B cell (primary cell): ENCODE data around the gene FBXL20. TPM values are rescaled to one million over a fixed set of nuclear protein-coding genes. Genes with fewer than 3 reads are reported as not detected.
A peak's percentile ranks its signal among the peaks of the same experiment; 100 is the strongest.

ENCODE experiments used
- ATAC-seq: fragments of 200-7000 bp; cut with Tn5 transposase; one replicate; pipeline ENCODE4 v1.10.0; 2021; ENCODE audit warnings: low read depth, mild to moderate bottlenecking, moderate number of reproducible peaks, moderate library complexity
- CTCF ChIA-PET: fragments of 350-600 bp; sonication (Branson Sonifier 250); formaldehyde crosslinking; loops from one replicate; lab custom pipeline; 2021; ENCODE audit warnings: antibody characterized with exemption, inconsistent platforms; lab: Charles Lee
- POLR2A ChIA-PET: fragments of 350-600 bp; sonication (Branson Sonifier 250); formaldehyde crosslinking; loops from one replicate; lab custom pipeline; 2021; ENCODE audit warnings: antibody characterized with exemption; lab: Charles Lee
- DNase-seq: peaks from one replicate; pipeline ENCODE4 v3.0.0; 2013
- H2AFZ ChIP-seq: 2 replicates; pipeline ENCODE4 v1.6.1; 2012; ENCODE audit warnings: mild to moderate bottlenecking, low read depth, low read length; ENCODE audit not compliant: insufficient read depth, poor library complexity, severe bottlenecking
- H3K27ac ChIP-seq, 2 donors: 1 replicate in 1 of 2; 2 replicates in 1 of 2; pipeline ENCODE4 v1.5.1; 2012 to 2013; ENCODE audit warnings: low read length in 2 of 2, mild to moderate bottlenecking in 2 of 2, moderate library complexity in 1 of 2
- H3K27me3 ChIP-seq, 4 experiments: fragments of 200-600 bp in 1 of 4; sonication (generic) in 1 of 4; replicated peaks in 1 of 4; 1 replicate in 2 of 4; 2 replicates in 2 of 4; pipeline versions ENCODE4 v1.6.1 to v1.7.0; 2013 to 2016; ENCODE audit warnings: low read length in 3 of 4, mild to moderate bottlenecking in 2 of 4, mixed read lengths in 1 of 4, moderate library complexity in 1 of 4; ENCODE audit not compliant: insufficient read depth in 4 of 4, control insufficient read depth in 3 of 4; ENCODE audit errors: control extremely low read depth in 1 of 4
- H3K36me3 ChIP-seq, 2 experiments: replicated peaks in 1 of 2; 1 replicate in 1 of 2; 2 replicates in 1 of 2; pipeline versions ENCODE4 v1.6.1 to v1.7.1; 2013; ENCODE audit warnings: low read length in 1 of 2; ENCODE audit not compliant: insufficient read depth in 2 of 2, control insufficient read depth in 1 of 2; ENCODE audit errors: control extremely low read depth in 1 of 2, extremely low read depth in 1 of 2
- H3K4me1 ChIP-seq, 2 donors: fragments of 200-600 bp in 1 of 2; sonication (generic) in 1 of 2; 1 replicate in 1 of 2; 2 replicates in 1 of 2; pipeline versions ENCODE4 v1.5.1 to v1.6.1; 2013 to 2017; ENCODE audit warnings: low read length in 2 of 2; ENCODE audit not compliant: control insufficient read depth in 2 of 2, insufficient read depth in 2 of 2
- H3K4me2 ChIP-seq: replicated peaks from 2 replicates; pipeline ENCODE3; 2012; ENCODE audit warnings: mild to moderate bottlenecking, low read depth, low read length; ENCODE audit not compliant: poor library complexity, severe bottlenecking
- H3K4me3 ChIP-seq, 5 experiments: fragments of 200-600 bp in 1 of 5; sonication (generic) in 1 of 5; 1 replicate in 3 of 5; 2 replicates in 2 of 5; pipeline versions ENCODE4 v1.5.1 to v1.7.0; 2011 to 2016; ENCODE audit warnings: low read length in 4 of 5, mild to moderate bottlenecking in 4 of 5, low read depth in 2 of 5, control low read depth in 1 of 5, moderate library complexity in 1 of 5; ENCODE audit not compliant: insufficient read depth in 1 of 5; ENCODE audit errors: control extremely low read depth in 1 of 5, extremely low read depth in 1 of 5
- H3K79me2 ChIP-seq: fragments of 200-600 bp; sonication (generic); one replicate; pipeline ENCODE4 v1.6.0; 2016; ENCODE audit warnings: low read length; ENCODE audit not compliant: control insufficient read depth, insufficient read depth
- H3K9ac ChIP-seq: fragments of 200-600 bp; sonication (generic); 2 replicates; pipeline ENCODE4 v1.6.1; 2017; ENCODE audit warnings: mild to moderate bottlenecking, low read length, moderate library complexity
- H3K9me3 ChIP-seq, 3 donors: one replicate each; pipeline versions ENCODE4 v1.6.1 to v1.7.1; 2013; ENCODE audit warnings: low read length in 2 of 3; ENCODE audit not compliant: control insufficient read depth in 2 of 3, insufficient read depth in 1 of 3; ENCODE audit errors: control extremely low read depth in 1 of 3
- H4K20me1 ChIP-seq: 2 replicates; pipeline ENCODE4 v1.6.0; 2012; ENCODE audit warnings: mild to moderate bottlenecking, low read length; ENCODE audit not compliant: insufficient read depth, control insufficient read depth, poor library complexity, severe bottlenecking
- H3K27ac Mint-ChIP-seq: one replicate; pipeline ENCODE4 v1.8.0; 2021; ENCODE audit warnings: mixed read lengths
- H3K27me3 Mint-ChIP-seq: one replicate; pipeline ENCODE4 v1.8.0; 2021; ENCODE audit warnings: mixed read lengths
- H3K4me1 Mint-ChIP-seq: one replicate; pipeline ENCODE4 v1.8.0; 2021; ENCODE audit warnings: mixed read lengths
- H3K4me3 Mint-ChIP-seq: one replicate; pipeline ENCODE4 v1.8.0; 2021; ENCODE audit warnings: mixed read lengths
- H3K9me3 Mint-ChIP-seq: one replicate; pipeline ENCODE4 v1.8.0; 2022; ENCODE audit warnings: mixed read lengths; ENCODE audit not compliant: insufficient read depth
- EZH2 ChIP-seq: IDR thresholded peaks from 2 replicates; pipeline ENCODE4 v1.6.1; 2012; ENCODE audit warnings: borderline replicate concordance, low read depth, mild to moderate bottlenecking, moderate library complexity, low read length; ENCODE audit not compliant: insufficient read depth, poor library complexity, severe bottlenecking
- WGBS: methylation state at CpG from one replicate; pipeline ENCODE4 v1.1.5; 2013; ENCODE audit warnings: missing lambda C conversion rate; ENCODE audit not compliant: insufficient coverage; 5-methylcytosine and 5-hydroxymethylcytosine counted together
- intact Hi-C: fragments of 100-400 bp; cut with micrococcal nuclease; formaldehyde crosslinking; loops from one replicate; pipeline ENCODE4 v1.10.0; 2022
- polyA plus RNA-seq: library from polyadenylated mRNA; depleted of rRNA; stranded (reverse); fragments of >200 nt; gene quantifications from 2 replicates; pipeline ENCODE4 v1.2.3, GENCODE V29; 2012
- total RNA-seq, 2 donors: library from RNA; stranded (reverse); fragments of 120-200 nt in 1 of 2; gene quantifications; 1 replicate in 1 of 2; 2 replicates in 1 of 2; pipeline versions ENCODE4 v1.2.3 to v1.2.4, GENCODE V29; 2013 to 2022
- TF ChIP-seq, protein P1 (sequence below): fragments of 200-600 bp; IDR thresholded peaks from one replicate; pipeline ENCODE4 v1.8.0; 2022; ENCODE audit warnings: antibody characterized with exemption, mild to moderate bottlenecking

FBXL20 gene
- total and polyA plus RNA-seq, 2 donors (not counting 1 experiment from before 2014, with no cell fraction given) = 6.1 to 36.2 TPM

DNA sequence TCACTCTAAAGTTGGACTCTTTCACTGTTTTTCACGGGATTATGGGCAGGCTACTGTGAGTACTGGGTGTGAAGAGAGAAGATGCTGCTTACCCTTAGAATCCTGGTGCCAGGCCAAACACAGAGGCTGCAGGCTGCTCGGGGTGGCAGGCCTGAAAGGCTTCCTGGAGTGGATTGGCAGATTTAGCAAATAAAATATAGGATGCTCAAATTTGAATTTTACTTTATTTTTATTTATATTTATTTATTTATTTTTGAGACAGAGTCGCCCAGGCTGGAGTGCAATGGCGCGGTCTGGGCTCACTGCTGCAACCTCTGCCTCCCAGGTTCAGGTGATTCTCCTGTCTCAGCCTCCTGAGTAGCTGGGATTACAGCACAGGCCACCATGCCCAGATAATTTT, 160.8 kb downstream of the FBXL20 start:
- H3K4me1 Mint-ChIP-seq = peaks cover 34% of the 10 kb centered on the region
- Histone ChIP-seq H2AFZ (no peak overlapping the region), H4K20me1 (no peaks in the 10 kb centered on the region), H3K79me2 (no peaks in the 10 kb centered on the region), H3K4me3 (no peak overlapping the region), H3K9me3 (no peaks in the 10 kb centered on the region), H3K27ac (no peak overlapping the region), H3K9ac (no peak overlapping the region), H3K27me3 (peaks cover 0 to 4% (median 0%) of the 10 kb centered on the region in 4 experiments), H3K36me3 (no peaks in the 10 kb centered on the region), H3K4me2 (no peak overlapping the region), H3K4me1 (peaks cover 25 to 37% of the 10 kb centered on the region in 2 donors)
- 100% methylated on average over 3 of the region's 5 CpGs for whole genome bisulfite sequencing
- H3K4me3 Mint-ChIP-seq = no peak overlapping the region
- peaks cover 6% of the 10 kb centered on the region for H3K27me3 Mint-ChIP-seq
- DNase-seq = no peak
- POLR2A ChIA-PET = no interaction called here
- H3K9me3 Mint-ChIP-seq = no peaks in the 10 kb centered on the region
- no peak overlapping the region for H3K27ac Mint-ChIP-seq
- ATAC-seq = no peak
- intact Hi-C loops = no loop called here
- TF ChIP-seq, protein P1, sequence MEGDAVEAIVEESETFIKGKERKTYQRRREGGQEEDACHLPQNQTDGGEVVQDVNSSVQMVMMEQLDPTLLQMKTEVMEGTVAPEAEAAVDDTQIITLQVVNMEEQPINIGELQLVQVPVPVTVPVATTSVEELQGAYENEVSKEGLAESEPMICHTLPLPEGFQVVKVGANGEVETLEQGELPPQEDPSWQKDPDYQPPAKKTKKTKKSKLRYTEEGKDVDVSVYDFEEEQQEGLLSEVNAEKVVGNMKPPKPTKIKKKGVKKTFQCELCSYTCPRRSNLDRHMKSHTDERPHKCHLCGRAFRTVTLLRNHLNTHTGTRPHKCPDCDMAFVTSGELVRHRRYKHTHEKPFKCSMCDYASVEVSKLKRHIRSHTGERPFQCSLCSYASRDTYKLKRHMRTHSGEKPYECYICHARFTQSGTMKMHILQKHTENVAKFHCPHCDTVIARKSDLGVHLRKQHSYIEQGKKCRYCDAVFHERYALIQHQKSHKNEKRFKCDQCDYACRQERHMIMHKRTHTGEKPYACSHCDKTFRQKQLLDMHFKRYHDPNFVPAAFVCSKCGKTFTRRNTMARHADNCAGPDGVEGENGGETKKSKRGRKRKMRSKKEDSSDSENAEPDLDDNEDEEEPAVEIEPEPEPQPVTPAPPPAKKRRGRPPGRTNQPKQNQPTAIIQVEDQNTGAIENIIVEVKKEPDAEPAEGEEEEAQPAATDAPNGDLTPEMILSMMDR = no peak
- TF ChIP-seq EZH2 = no peak
- CTCF ChIA-PET = interaction anchor here (0.7 to 21.4 kb wide), 5 partner anchors 13 to 585 kb away, joined by 3 to 707 read pairs (median 5); partner anchors contain the start of gene RPL19

DNA sequence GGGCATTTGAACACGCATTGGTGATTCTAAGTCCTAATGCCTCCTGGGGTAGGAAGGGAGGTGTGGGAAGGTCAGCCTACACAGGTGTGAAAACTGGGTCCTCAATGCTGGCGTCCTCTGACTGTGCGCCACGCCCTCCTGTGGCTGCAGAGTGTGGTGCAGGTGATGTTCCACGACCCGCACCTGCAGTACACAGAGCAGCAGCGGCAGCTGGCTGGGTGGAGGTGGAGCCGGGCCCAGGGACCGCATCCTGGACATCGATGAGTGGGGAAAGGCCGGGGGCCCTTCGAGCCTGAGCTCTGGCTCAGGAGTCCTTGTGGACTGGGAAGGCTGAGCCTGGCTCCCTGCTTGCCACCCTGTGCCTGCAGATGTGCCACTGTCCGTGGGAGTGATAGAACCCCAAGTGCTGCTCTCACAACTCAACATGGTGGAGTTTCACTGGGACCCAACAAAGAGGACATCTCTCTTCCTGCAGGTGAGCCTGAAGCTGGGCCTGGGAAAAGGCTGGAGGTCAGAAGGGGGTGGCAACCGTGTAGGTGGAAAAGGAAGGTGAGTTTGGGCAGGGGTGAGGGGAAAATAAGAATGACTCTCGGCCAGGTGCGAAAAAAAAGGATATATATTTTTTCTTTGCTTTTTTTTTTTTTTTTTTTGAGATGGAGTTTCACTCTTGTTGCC, 161.6 kb downstream of the FBXL20 start:
- H2AFZ ChIP-seq = peak overlapping the region; percentile 27
- no peaks in the 10 kb centered on the region for H3K36me3 ChIP-seq
- no peaks in the 10 kb centered on the region for H4K20me1 ChIP-seq
- intact Hi-C loops = loop anchor here (1.0 to 5.0 kb wide), 2 partner anchors 32 to 87 kb away; partner anchors contain the start of gene PLXDC1
- H3K4me1 ChIP-seq = peaks cover 24 to 33% of the 10 kb centered on the region in 2 donors
- ATAC-seq = peak; percentile 67
- Mint-ChIP-seq H3K4me1 (peaks cover 35% of the 10 kb centered on the region), H3K4me3 (peak overlapping the region; percentile 45), H3K9me3 (no peaks in the 10 kb centered on the region), H3K27me3 (peaks cover 8% of the 10 kb centered on the region), H3K27ac (no peak overlapping the region)
- CTCF ChIA-PET = interaction anchor here (0.7 to 21.4 kb wide), 7 partner anchors 15 to 586 kb away, joined by 3 to 707 read pairs (median 5); partner anchors contain the start of gene RPL19
- no peaks in the 10 kb centered on the region for H3K9me3 ChIP-seq
- H3K27ac ChIP-seq = no peak overlapping the region
- peaks cover 0 to 4% (median 0%) of the 10 kb centered on the region in 4 experiments for H3K27me3 ChIP-seq
- peak overlapping the region; percentile 40 for H3K4me2 ChIP-seq
- TF ChIP-seq, protein P1 = peak; percentile 75
- no peak for TF ChIP-seq EZH2
- WGBS = 8% methylated on average over 12 of the region's 16 CpGs
- POLR2A ChIA-PET = no interaction called here
- peak; percentile 82 for DNase-seq
- no peak overlapping the region for H3K4me3 ChIP-seq
- no peaks in the 10 kb centered on the region for H3K79me2 ChIP-seq
- H3K9ac ChIP-seq = no peak overlapping the region
